ENCODE results near the gene MORC2. TPM values are rescaled to one million over a fixed set of nuclear protein-coding genes. Genes with fewer than 3 reads are reported as not detected.
A peak's percentile ranks its signal among the peaks of the same experiment; 100 is the strongest.

The MORC2 gene
- total and polyA plus RNA-seq, 2 donors from 2014 or later: 18.0 to 18.8 TPM

- H3K27ac ChIP-seq (ENCODE audit: low read depth in 2 of 2, low read length in 2 of 2): no peak overlapping the region
- no peak overlapping the region for H3K4me3 ChIP-seq (ENCODE audit: low read length in 3 of 3)
- peak in 2 of 5 donors; percentile 30 to 59 for DNase-seq
- no peaks in the 10 kb centered on the region for H3K9me3 ChIP-seq (ENCODE audit: control insufficient read depth in 2 of 3, insufficient read depth in 1 of 3, low read length in 3 of 3)
- no peaks in the 10 kb centered on the region for H3K27me3 ChIP-seq (ENCODE audit: control insufficient read depth, insufficient read depth, low read length)
- FAIRE-seq: no peak
- no peaks in the 10 kb centered on the region for H3K36me3 ChIP-seq (ENCODE audit: control insufficient read depth in 2 of 3, insufficient read depth in 3 of 3, low read length in 3 of 3)
- intact Hi-C loops (cut with DNase I): no loop called here
- peaks cover 0 to 5% (median 0%) of the 10 kb centered on the region in 3 donors for H3K4me1 ChIP-seq (ENCODE audit: control insufficient read depth in 2 of 3, insufficient read depth in 2 of 3, low read depth in 1 of 3, low read length in 3 of 3)
- TF ChIP-seq, protein P1, sequence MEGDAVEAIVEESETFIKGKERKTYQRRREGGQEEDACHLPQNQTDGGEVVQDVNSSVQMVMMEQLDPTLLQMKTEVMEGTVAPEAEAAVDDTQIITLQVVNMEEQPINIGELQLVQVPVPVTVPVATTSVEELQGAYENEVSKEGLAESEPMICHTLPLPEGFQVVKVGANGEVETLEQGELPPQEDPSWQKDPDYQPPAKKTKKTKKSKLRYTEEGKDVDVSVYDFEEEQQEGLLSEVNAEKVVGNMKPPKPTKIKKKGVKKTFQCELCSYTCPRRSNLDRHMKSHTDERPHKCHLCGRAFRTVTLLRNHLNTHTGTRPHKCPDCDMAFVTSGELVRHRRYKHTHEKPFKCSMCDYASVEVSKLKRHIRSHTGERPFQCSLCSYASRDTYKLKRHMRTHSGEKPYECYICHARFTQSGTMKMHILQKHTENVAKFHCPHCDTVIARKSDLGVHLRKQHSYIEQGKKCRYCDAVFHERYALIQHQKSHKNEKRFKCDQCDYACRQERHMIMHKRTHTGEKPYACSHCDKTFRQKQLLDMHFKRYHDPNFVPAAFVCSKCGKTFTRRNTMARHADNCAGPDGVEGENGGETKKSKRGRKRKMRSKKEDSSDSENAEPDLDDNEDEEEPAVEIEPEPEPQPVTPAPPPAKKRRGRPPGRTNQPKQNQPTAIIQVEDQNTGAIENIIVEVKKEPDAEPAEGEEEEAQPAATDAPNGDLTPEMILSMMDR (IDR thresholded peaks at IDR 0.05; ENCODE audit: borderline replicate concordance, extremely low read depth, insufficient read depth): no peak
- H3K9ac ChIP-seq (ENCODE audit: low read length in 3 of 3): no peak overlapping the region
These were observed 90.7 kb downstream of the MORC2 start for GRCh38 chr22:30877662-30878515.

DNA sequence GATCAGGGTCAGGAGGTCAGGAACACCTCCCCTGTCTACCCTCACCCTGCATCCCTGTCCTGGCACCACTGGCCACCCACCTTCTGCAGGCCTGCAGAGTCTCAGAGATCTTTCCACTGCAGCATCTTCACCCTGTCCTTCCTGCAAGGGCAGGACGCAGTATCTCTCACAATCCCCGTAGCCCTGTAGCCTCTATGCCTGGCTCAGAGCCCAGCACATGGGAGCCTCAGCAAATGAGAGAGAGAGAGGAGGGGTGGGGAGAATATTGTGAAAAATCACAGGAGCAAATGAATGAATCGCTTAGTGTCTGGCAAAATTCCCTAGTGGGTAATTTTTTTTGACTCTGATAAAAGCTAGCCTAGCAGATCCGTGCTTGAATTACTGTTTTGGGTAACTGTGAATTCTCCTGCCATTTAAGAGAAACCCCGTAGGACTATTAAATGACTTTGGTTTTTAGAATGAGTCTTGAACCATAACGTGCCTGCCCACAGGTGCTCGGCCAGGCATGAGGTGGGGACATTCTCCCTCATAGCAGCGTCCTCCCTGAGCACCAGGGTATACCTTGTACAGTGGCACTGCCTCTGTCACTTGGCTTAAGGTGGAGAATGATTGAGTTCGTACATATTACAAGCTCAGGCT is 91.5 kb downstream of the MORC2 start:
- no peak overlapping the region for H3K4me3 ChIP-seq (ENCODE audit: low read length in 3 of 3)
- H3K36me3 ChIP-seq (ENCODE audit: control insufficient read depth in 2 of 3, insufficient read depth in 3 of 3, low read length in 3 of 3): no peaks in the 10 kb centered on the region
- no peak overlapping the region for H3K27ac ChIP-seq (ENCODE audit: low read depth in 2 of 2, low read length in 2 of 2)
- intact Hi-C loops (cut with DNase I): no loop called here
- no peaks in the 10 kb centered on the region for H3K9me3 ChIP-seq (ENCODE audit: control insufficient read depth in 2 of 3, insufficient read depth in 1 of 3, low read length in 3 of 3)
- FAIRE-seq (no peak), DNase-seq (peak in 4 of 5 donors; percentile 14 to 72 (median 44))
- TF ChIP-seq, protein P1 (IDR thresholded peaks at IDR 0.05; ENCODE audit: borderline replicate concordance, extremely low read depth, insufficient read depth): no peak
- peaks cover 0 to 4% (median 0%) of the 10 kb centered on the region in 3 donors for H3K4me1 ChIP-seq (ENCODE audit: control insufficient read depth in 2 of 3, insufficient read depth in 2 of 3, low read depth in 1 of 3, low read length in 3 of 3)
- no peaks in the 10 kb centered on the region for H3K27me3 ChIP-seq (ENCODE audit: control insufficient read depth, insufficient read depth, low read length)
- no peak overlapping the region for H3K9ac ChIP-seq (ENCODE audit: low read length in 3 of 3)

DNA sequence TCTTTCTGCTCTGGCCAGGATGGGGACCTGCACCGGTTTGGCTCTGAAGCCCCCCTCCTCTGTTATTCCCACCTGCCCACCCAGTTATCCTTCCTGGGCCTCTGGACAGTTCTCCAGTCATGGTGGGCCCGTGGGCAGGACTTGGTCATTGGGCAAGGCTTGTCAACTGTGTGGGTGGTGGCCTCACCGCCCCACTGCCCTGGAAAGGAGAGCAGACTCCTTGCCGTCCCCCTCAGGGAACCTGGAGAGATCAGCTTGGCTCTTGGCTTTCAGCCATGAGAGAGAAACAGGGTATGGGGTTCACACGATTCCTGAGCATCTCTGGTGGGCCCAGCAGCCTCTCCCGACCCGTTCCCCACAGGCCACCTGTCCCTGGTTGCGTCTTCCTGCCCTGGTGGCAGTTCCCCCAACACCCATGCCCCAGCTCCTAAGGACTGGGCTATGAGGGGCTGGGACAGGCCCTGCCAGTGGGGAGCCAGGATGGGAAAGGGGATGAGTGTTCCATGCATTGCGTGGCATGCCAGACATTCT is 92.3 kb downstream of the MORC2 start:
- no peak for FAIRE-seq

More for the DNA sequence above, 92.3 kb downstream of the MORC2 start:
- no peak overlapping the region for H3K9ac ChIP-seq (ENCODE audit: low read length in 3 of 3)
- H3K36me3 ChIP-seq (ENCODE audit: control insufficient read depth in 2 of 3, insufficient read depth in 3 of 3, low read length in 3 of 3): no peaks in the 10 kb centered on the region
- H3K27ac ChIP-seq (ENCODE audit: low read depth in 2 of 2, low read length in 2 of 2): no peak overlapping the region
- no peaks in the 10 kb centered on the region for H3K9me3 ChIP-seq (ENCODE audit: control insufficient read depth in 2 of 3, insufficient read depth in 1 of 3, low read length in 3 of 3)
- TF ChIP-seq, protein P1 (IDR thresholded peaks at IDR 0.05; ENCODE audit: borderline replicate concordance, extremely low read depth, insufficient read depth): no peak
- intact Hi-C loops (cut with DNase I): no loop called here
- no peak overlapping the region for H3K4me3 ChIP-seq (ENCODE audit: low read length in 3 of 3)
- H3K27me3 ChIP-seq (ENCODE audit: control insufficient read depth, insufficient read depth, low read length): no peaks in the 10 kb centered on the region
- peak in 2 of 5 donors; percentile 28 to 52 for DNase-seq
- H3K4me1 ChIP-seq (ENCODE audit: control insufficient read depth in 2 of 3, insufficient read depth in 2 of 3, low read depth in 1 of 3, low read length in 3 of 3): no peaks in the 10 kb centered on the region

Data from kidney (tissue), 14 donors.